ENCODE results near the gene GNB4.

GNB4 gene

GRCh38 chr3:179451265-179452175 is at the start of gene GNB4:
Gene GNB4, minus strand, starts transcription at chr3:179451470. Its CDS starts 25,270 bp downstream, at chr3:179426200.
- DNase-seq = peak in 41 of 42 donors; percentile 25 to 77 (median 58)
- intact Hi-C loops (cut with DNase I) = no loop called here

- DNase-seq = no peak
- intact Hi-C loops (cut with DNase I) = no loop called here
These were observed 44.2 kb upstream of the GNB4 start for GRCh38 chr3:179495483-179495882.

- intact Hi-C loops (cut with DNase I) = no loop called here
- DNase-seq = no peak
These were observed 42.0 kb upstream of the GNB4 start for GRCh38 chr3:179493260-179493659.

- intact Hi-C loops (cut with DNase I) = no loop called here
- no peak for DNase-seq
These were observed 36.9 kb upstream of the GNB4 start for GRCh38 chr3:179488213-179488612.

- intact Hi-C loops (cut with DNase I) = no loop called here
- DNase-seq = no peak
These were observed 35.5 kb upstream of the GNB4 start for GRCh38 chr3:179486806-179487205.

- intact Hi-C loops (cut with DNase I) = no loop called here
- no peak for DNase-seq
These were observed 31.6 kb upstream of the GNB4 start for GRCh38 chr3:179482857-179483256.

- no peak for DNase-seq
- intact Hi-C loops (cut with DNase I) = no loop called here
These were observed 24.9 kb upstream of the GNB4 start for GRCh38 chr3:179476215-179476614.

GRCh38 chr3:179474480-179474879 is 23.2 kb upstream of the GNB4 start:
- intact Hi-C loops (cut with DNase I) = no loop called here
- no peak for DNase-seq

GRCh38 chr3:179473565-179473964 is 22.3 kb upstream of the GNB4 start:
- DNase-seq = no peak
- intact Hi-C loops (cut with DNase I) = no loop called here

GRCh38 chr3:179464323-179465092 is 13.2 kb upstream of the GNB4 start:
- intact Hi-C loops (cut with DNase I) = no loop called here
- no peak for DNase-seq

- intact Hi-C loops (cut with DNase I) = no loop called here
These were observed 12.0 kb upstream of the GNB4 start for GRCh38 chr3:179463319-179463718.

GRCh38 chr3:179460260-179460659 is 9.0 kb upstream of the GNB4 start:
- DNase-seq = no peak
- intact Hi-C loops (cut with DNase I) = no loop called here

More at GRCh38 chr3:179463319-179463718, 12.0 kb upstream of the GNB4 start:
- DNase-seq = no peak

- intact Hi-C loops (cut with DNase I) = no loop called here
- DNase-seq = no peak
These were observed 4.7 kb upstream of the GNB4 start for GRCh38 chr3:179455954-179456353.

GRCh38 chr3:179454887-179455286 is 3.6 kb upstream of the GNB4 start:
- no peak for DNase-seq
- intact Hi-C loops (cut with DNase I) = no loop called here

- intact Hi-C loops (cut with DNase I) = no loop called here
- no peak for DNase-seq
These were observed 2.7 kb upstream of the GNB4 start for GRCh38 chr3:179453967-179454366.

- intact Hi-C loops (cut with DNase I) = no loop called here
- no peak for DNase-seq
These were observed 1.6 kb upstream of the GNB4 start for GRCh38 chr3:179452872-179453271.

- DNase-seq = peak in 1 of 42 donors; percentile 25
- intact Hi-C loops (cut with DNase I) = no loop called here
These were observed 900 bp upstream of the GNB4 start for GRCh38 chr3:179452176-179452564.

- intact Hi-C loops (cut with DNase I) = no loop called here
- peak in 26 of 42 donors; percentile 3 to 52 (median 17) for DNase-seq
These were observed 387 bp downstream of the GNB4 start for GRCh38 chr3:179450901-179451264.

- DNase-seq = no peak
- intact Hi-C loops (cut with DNase I) = no loop called here
These were observed 989 bp downstream of the GNB4 start for GRCh38 chr3:179450261-179450701.

GRCh38 chr3:179449636-179450035 is 1.6 kb downstream of the GNB4 start:
- intact Hi-C loops (cut with DNase I) = loop anchor here (10.0 kb wide), 1 partner anchor 105 kb away; no protein-coding TSS in a partner anchor
- no peak for DNase-seq
